T-helper 2 cell treated with Interferon-gamma antibody and Interleukin-4, amounts not matched to agents 100 ng/mL and 5 ng/mL, for 36 hours (primary cell): ENCODE data around the gene UNG. TPM values are rescaled to one million over a fixed set of nuclear protein-coding genes. Genes with fewer than 3 reads are reported as not detected.

ENCODE experiments used
- intact Hi-C: fragments of 100-400 bp; cut with micrococcal nuclease; formaldehyde crosslinking; loops from one replicate; pipeline ENCODE4 v1.15.1; 2023
- total RNA-seq: library from RNA; stranded (reverse); gene quantifications from 2 replicates; pipeline ENCODE4 v1.2.3, GENCODE V29; 2022

Gene UNG
- total RNA-seq, 1 donor from 2014 or later, result 75.6 TPM

DNA sequence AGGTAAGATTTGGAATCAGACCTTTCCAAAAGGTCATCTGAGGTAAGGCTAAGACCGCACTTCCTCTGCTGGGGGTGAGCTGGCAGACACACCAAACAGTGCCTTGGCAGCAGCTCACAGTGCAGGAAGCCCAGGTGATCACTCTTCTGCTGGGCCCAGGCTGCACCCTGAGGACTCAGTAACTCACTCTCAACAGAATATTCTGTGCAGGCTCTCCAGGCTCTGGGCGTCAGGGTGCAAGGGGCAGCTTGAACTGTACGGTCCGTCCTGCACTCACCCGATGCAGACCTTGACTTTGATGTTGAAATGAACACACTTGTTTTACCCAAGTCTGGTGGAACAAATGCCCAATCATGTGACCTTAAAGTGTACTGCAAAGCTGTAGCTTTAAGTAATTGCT is 10.1 kb upstream of the UNG start:
- intact Hi-C loops, result no loop called here

GRCh38 chr12:109088818-109089217 is 8.6 kb upstream of the UNG start:
- intact Hi-C loops, result no loop called here

DNA sequence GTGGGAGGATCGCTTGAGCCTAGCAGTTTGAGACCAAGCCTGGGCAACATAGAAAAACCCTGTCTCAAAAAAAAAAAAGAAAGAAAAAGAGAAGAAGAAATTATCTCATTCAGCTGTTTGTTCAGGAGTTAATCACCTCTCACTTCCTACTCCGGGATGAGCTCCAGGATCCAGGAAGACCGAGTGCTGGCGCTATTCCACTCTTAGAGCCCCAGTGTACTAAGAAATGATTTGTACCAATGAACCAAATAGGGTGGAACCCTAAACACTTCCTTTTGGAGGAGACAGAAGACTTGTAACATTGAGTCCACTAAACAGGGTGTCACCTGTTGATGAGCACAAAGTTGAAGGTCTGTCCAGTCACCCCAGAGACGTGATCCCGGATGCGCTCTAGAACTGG is 7.7 kb upstream of the UNG start:
- intact Hi-C loops, result loop anchor here (10.0 kb wide), 1 partner anchor 425 kb away; no protein-coding TSS in a partner anchor

- intact Hi-C loops, result loop anchor here (1.0 to 10.0 kb wide), 4 partner anchors 39 to 529 kb away; no protein-coding TSS in a partner anchor
Observed at GRCh38 chr12:109092497-109093021, 4.8 kb upstream of the UNG start.

- intact Hi-C loops, result loop anchor here (1.0 to 10.0 kb wide), 4 partner anchors 40 to 530 kb away; no protein-coding TSS in a partner anchor
Observed at GRCh38 chr12:109093022-109093918, 4.1 kb upstream of the UNG start, which contains the start of gene ALKBH2. TSS of gene ALKBH2 (minus strand) at chr12:109093472. CDS start at chr12:109092786, 686 bp downstream.

GRCh38 chr12:109097140-109097434 is 310 bp upstream of the UNG start:
- intact Hi-C loops, result loop anchor here (1.0 to 10.0 kb wide), 5 partner anchors 240 to 535 kb away; partner anchors contain the start of genes CORO1C, ISCU and SSH1

DNA sequence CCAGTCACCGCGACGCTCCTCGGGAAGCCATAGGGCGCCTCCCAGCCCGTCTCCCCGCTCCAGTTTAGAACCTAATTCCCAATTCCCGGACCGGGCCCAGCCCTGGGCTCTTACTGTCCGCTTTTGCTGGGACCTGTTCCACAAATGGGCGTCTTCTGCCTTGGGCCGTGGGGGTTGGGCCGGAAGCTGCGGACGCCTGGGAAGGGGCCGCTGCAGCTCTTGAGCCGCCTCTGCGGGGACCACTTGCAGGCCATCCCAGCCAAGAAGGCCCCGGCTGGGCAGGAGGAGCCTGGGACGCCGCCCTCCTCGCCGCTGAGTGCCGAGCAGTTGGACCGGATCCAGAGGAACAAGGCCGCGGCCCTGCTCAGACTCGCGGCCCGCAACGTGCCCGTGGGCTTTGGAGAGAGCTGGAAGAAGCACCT is 797 bp downstream of the UNG start:
- intact Hi-C loops, result loop anchor here (2.0 to 10.0 kb wide), 5 partner anchors 241 to 583 kb away; partner anchors contain the start of genes CORO1C, FICD and SSH1

- intact Hi-C loops, result loop anchor here (1.0 to 10.0 kb wide), 6 partner anchors 56 to 584 kb away; partner anchors contain the start of genes CORO1C, FICD and SSH1
Observed at GRCh38 chr12:109098651-109099050, 1.3 kb downstream of the UNG start.

- intact Hi-C loops, result loop anchor here (1.0 to 10.0 kb wide), 6 partner anchors 55 to 585 kb away; partner anchors contain the start of genes CORO1C, FICD and SSH1
Observed at GRCh38 chr12:109099431-109100020, 2.1 kb downstream of the UNG start.

DNA sequence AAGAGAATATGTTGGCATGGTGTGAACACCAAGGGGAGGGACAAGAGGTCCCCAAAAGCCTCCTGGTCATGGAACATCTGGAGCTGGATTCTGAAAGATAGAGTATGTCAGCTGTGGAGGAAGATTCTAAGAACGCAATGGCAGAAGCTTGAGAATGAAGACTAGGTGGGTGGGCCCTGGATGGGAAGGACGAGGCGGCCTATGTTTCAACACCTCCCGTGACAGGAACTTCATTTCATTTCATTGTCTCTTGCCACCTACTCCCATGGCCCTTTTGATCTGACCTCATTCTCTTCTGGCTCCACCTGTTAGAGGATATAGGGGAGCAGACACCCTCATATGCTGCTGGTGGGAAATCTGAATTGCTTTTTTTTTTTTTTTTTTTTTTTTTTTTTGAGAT is 3.3 kb downstream of the UNG start:
- intact Hi-C loops, result no loop called here

DNA sequence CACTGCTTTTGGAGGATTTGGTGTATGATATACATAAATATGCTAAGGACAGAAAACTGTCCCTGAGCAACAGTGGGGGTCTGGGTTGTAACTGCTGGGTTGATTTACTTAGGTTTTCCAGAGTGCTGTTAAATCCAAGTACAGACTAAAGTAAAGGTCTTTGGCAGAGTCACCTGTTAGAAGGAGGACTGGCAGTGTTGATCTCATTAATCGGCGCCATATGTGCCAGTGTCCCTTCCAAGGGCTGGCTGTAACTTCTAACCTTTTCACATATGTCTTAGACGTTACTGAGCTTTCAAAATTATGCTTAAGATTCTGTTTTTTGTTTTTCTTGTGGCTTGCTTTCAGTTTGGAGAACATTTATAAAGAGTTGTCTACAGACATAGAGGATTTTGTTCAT is 5.1 kb downstream of the UNG start:
- intact Hi-C loops, result no loop called here

- intact Hi-C loops, result no loop called here
Observed at GRCh38 chr12:109105176-109105575, 7.8 kb downstream of the UNG start.

- intact Hi-C loops, result loop anchor here (2.0 to 5.0 kb wide), 2 partner anchors 45 to 277 kb away; no protein-coding TSS in a partner anchor
Observed at GRCh38 chr12:109109746-109110350, 12.5 kb downstream of the UNG start.

- intact Hi-C loops, result loop anchor here (2.0 to 5.0 kb wide), 2 partner anchors 44 to 276 kb away; no protein-coding TSS in a partner anchor
Observed at GRCh38 chr12:109110988-109111495, 13.6 kb downstream of the UNG start.

GRCh38 chr12:109112720-109113465 is 15.5 kb downstream of the UNG start:
- intact Hi-C loops, result loop anchor here (5.0 kb wide), 1 partner anchor 274 kb away; no protein-coding TSS in a partner anchor

DNA sequence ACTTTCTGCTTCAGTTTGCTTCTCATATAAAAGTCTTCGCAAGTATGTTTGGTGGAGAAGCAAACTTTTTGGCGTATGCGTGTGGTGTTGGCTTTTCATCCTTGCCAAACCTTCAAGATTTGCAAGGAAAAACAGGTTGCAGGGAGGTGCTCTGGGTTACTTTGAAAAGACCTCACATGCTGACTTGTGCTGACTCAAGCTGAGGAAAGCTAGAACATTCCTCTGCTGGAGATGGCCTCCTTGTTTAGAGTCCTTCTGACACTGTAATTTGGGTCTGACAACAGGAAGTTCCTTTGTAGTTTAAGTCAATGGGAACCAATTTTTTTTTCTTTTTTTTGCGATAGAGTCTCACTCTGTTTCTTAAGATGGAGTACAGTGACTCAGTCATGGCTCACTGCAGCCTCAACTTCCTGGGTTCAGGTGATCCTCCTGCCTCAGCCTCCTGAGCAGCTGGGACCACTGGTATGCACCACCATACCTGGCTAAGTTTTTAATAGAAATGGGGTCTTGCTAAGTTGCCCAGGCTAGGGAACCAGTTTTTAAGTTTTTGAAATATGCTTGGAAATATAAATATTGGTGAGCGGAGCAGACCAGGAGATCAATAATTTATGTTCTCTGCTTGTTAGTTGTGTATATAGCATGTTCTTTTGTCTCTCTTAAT is 16.4 kb downstream of the UNG start:
- intact Hi-C loops, result loop anchor here (5.0 kb wide), 1 partner anchor 274 kb away; no protein-coding TSS in a partner anchor

GRCh38 chr12:109114644-109115043 is 17.2 kb downstream of the UNG start:
- intact Hi-C loops, result loop anchor here (5.0 kb wide), 1 partner anchor 273 kb away; no protein-coding TSS in a partner anchor

- intact Hi-C loops, result no loop called here
Observed at GRCh38 chr12:109115404-109115757, 18.0 kb downstream of the UNG start.

- intact Hi-C loops, result no loop called here
Observed at GRCh38 chr12:109115758-109116610, 18.6 kb downstream of the UNG start, which contains the start of gene ACACB. TSS of gene ACACB (plus strand) at chr12:109116587. CDS start at chr12:109139406, 22,819 bp downstream.
